Endothelial cell of umbilical vein (primary cell): ENCODE data around the gene CYBA. TPM values are rescaled to one million over a fixed set of nuclear protein-coding genes. Genes with fewer than 3 reads are reported as not detected.

ENCODE experiments used
- BruUV-seq: library from RNA; stranded (reverse); fragments of 400-500 nt; replicated peaks from 2 replicates; lab custom pipeline; 2021; lab: Mats Ljungman, UMichigan
- CTCF ChIA-PET: fragments of 300-600, 350-600 bp; sonication (Branson Sonifier 250); formaldehyde crosslinking; loops from one replicate; lab custom pipeline; 2021; ENCODE audit warnings: antibody characterized with exemption, inconsistent platforms; lab: Charles Lee
- POLR2A ChIA-PET: fragments of 300-600, 350-600 bp; sonication (Branson Sonifier 250); formaldehyde crosslinking; loops from one replicate; lab custom pipeline; 2021; ENCODE audit warnings: antibody characterized with exemption, inconsistent platforms; lab: Charles Lee
- DNase-seq: peaks from one replicate; pipeline ENCODE4 v3.0.0-alpha.2; 2011; ENCODE audit warnings: low read depth, low spot score
- FAIRE-seq: peaks from 2 replicates; lab custom pipeline; 2011; peaks lifted over from hg19 to GRCh38; lab: Jason Lieb, UNC
- H2AFZ ChIP-seq: 2 replicates; pipeline ENCODE4 v1.6.0; 2012; ENCODE audit warnings: low read depth, low read length, control low read depth, inconsistent platforms
- H3K27ac ChIP-seq: 2 replicates; pipeline ENCODE4 v1.5.1; 2011; ENCODE audit warnings: low read depth, mild to moderate bottlenecking, control low read depth, low read length, moderate library complexity; ENCODE audit not compliant: insufficient read depth
- H3K27me3 ChIP-seq, 2 experiments: 2 replicates each; pipeline versions ENCODE4 v1.6.0 to v1.6.1; 2011; ENCODE audit warnings: low read length in 2 of 2, mixed read lengths in 1 of 2; ENCODE audit not compliant: control insufficient read depth in 2 of 2, insufficient read depth in 2 of 2
- H3K36me3 ChIP-seq, 2 experiments: 2 replicates in 1 of 2; 3 replicates in 1 of 2; pipeline ENCODE4 v1.5.1; 2011; ENCODE audit warnings: low read length in 2 of 2, mild to moderate bottlenecking in 1 of 2, moderate library complexity in 1 of 2; ENCODE audit not compliant: control insufficient read depth in 2 of 2, insufficient read depth in 2 of 2; ENCODE audit errors: extremely low read depth in 1 of 2
- H3K4me1 ChIP-seq: 3 replicates; pipeline ENCODE4 v1.5.1; 2011; ENCODE audit warnings: mild to moderate bottlenecking, low read length; ENCODE audit not compliant: control insufficient read depth, insufficient read depth; ENCODE audit errors: extremely low read depth
- H3K4me2 ChIP-seq: 2 replicates; pipeline ENCODE4 v1.6.1; 2011; ENCODE audit warnings: low read length, control low read depth, mixed read lengths; ENCODE audit not compliant: insufficient read depth
- H3K4me3 ChIP-seq, 3 experiments: fragments of 200-600 bp in 1 of 3; sonication (generic), shearing (Covaris generic) in 1 of 3; replicated peaks in 1 of 3; 2 replicates each; pipeline ENCODE4 v1.5.1; 2011 to 2016; ENCODE audit warnings: control low read depth in 3 of 3, low read length in 3 of 3, mild to moderate bottlenecking in 2 of 3, inconsistent platforms in 1 of 3, low read depth in 1 of 3, moderate library complexity in 1 of 3; ENCODE audit not compliant: insufficient read depth in 1 of 3
- H3K79me2 ChIP-seq: 2 replicates; pipeline ENCODE4 v1.6.0; 2012; ENCODE audit warnings: low read length, inconsistent platforms; ENCODE audit not compliant: control insufficient read depth, insufficient read depth
- H3K9ac ChIP-seq: replicated peaks from 2 replicates; pipeline ENCODE3; 2011; ENCODE audit warnings: low read length, control low read depth; ENCODE audit not compliant: insufficient read depth; ENCODE audit errors: extremely low read depth
- H3K9me1 ChIP-seq: replicated peaks from 3 replicates; pipeline ENCODE4 v1.6.0; 2011; ENCODE audit warnings: mild to moderate bottlenecking, low read length; ENCODE audit not compliant: control insufficient read depth, insufficient read depth; ENCODE audit errors: extremely low read depth
- H3K9me3 ChIP-seq: replicated peaks from 2 replicates; pipeline ENCODE4 v1.5.1; 2012; ENCODE audit warnings: low read length, inconsistent platforms; ENCODE audit not compliant: control insufficient read depth, insufficient read depth
- H4K20me1 ChIP-seq: replicated peaks from 2 replicates; pipeline ENCODE3; 2011; ENCODE audit warnings: mild to moderate bottlenecking, low read length; ENCODE audit not compliant: control insufficient read depth, insufficient read depth; ENCODE audit errors: extremely low read depth
- EZH2 ChIP-seq: IDR thresholded peaks from 2 replicates; pipeline ENCODE4 v1.6.1; 2012; ENCODE audit warnings: borderline replicate concordance, low read depth, mild to moderate bottlenecking, moderate library complexity, low read length, inconsistent platforms; ENCODE audit not compliant: severe bottlenecking
- FOS ChIP-seq: IDR thresholded peaks from 2 replicates; pipeline ENCODE4 v1.6.1; 2011; ENCODE audit warnings: mild to moderate bottlenecking, low read length, moderate library complexity, borderline replicate concordance; ENCODE audit not compliant: insufficient read depth
- GATA2 ChIP-seq: IDR thresholded peaks from 2 replicates; pipeline ENCODE4 v1.7.0; 2011; ENCODE audit warnings: low read depth, mild to moderate bottlenecking, moderate library complexity, mixed read lengths, low read length; ENCODE audit not compliant: insufficient read length, insufficient read depth
- JUN ChIP-seq: IDR thresholded peaks from 2 replicates; pipeline ENCODE4 v1.6.1; 2011; ENCODE audit warnings: borderline replicate concordance, low read depth; ENCODE audit not compliant: insufficient read length, insufficient read depth
- MYC ChIP-seq: IDR thresholded peaks from one replicate; pipeline ENCODE4 v1.6.1; 2011; ENCODE audit warnings: mild to moderate bottlenecking, low read depth, low read length
- POLR2A ChIP-seq: IDR thresholded peaks from 2 replicates; pipeline ENCODE4 v1.6.1; 2012; ENCODE audit warnings: low read depth, mild to moderate bottlenecking, control low read depth, low read length
- POLR2AphosphoS5 ChIP-seq: IDR thresholded peaks from 2 replicates; pipeline ENCODE4 v1.6.1; 2012; ENCODE audit warnings: low read depth, mild to moderate bottlenecking, control low read depth, low read length, moderate library complexity; ENCODE audit not compliant: insufficient read depth
- dilution Hi-C: fragments of 300-500 bp; cut with MboI; formaldehyde crosslinking; loops from one replicate; pipeline ENCODE4 v1.15.0; 2019; ENCODE audit warnings: low sequenced_read_pairs; ENCODE audit not compliant: extremely low pct_ligation_motif_present
- intact Hi-C: fragments of 100-400 bp; cut with micrococcal nuclease; formaldehyde crosslinking; loops from one replicate; pipeline ENCODE4 v1.10.0; 2022
- polyA plus RNA-seq, 4 experiments: library from polyadenylated mRNA; depleted of rRNA in 3 of 4; stranded (reverse) in 3 of 4; unstranded in 1 of 4; fragments of >200 nt; gene quantifications; 2 replicates each; pipeline versions ENCODE4 v1.2.1 to v1.2.3, GENCODE V29; 2011 to 2012; ENCODE audit warnings: missing spikeins in 1 of 4
- total RNA-seq: library from RNA; stranded (reverse); gene quantifications from 2 replicates; pipeline ENCODE4 v1.2.3, GENCODE V29; 2021
- TF ChIP-seq, protein P1 (sequence below): IDR thresholded peaks from 2 replicates; pipeline ENCODE4 v1.6.1; 2011; ENCODE audit not compliant: insufficient read depth, insufficient read length
- TF ChIP-seq, protein P2 (sequence below), 2 donors: IDR thresholded peaks; 1 replicate in 1 of 2; 2 replicates in 1 of 2; pipeline ENCODE4 v1.5.1; 2011; ENCODE audit warnings: low read length in 2 of 2, mild to moderate bottlenecking in 2 of 2, moderate library complexity in 2 of 2, control low read depth in 1 of 2, inconsistent platforms in 1 of 2, low read depth in 1 of 2; ENCODE audit not compliant: insufficient read depth in 1 of 2; ENCODE audit errors: extremely low read depth in 1 of 2

The CYBA gene
- total and polyA plus RNA-seq, 2 donors (not counting 3 experiments of a cell fraction or from before 2014, with no cell fraction given): 37.0 to 77.3 TPM

DNA sequence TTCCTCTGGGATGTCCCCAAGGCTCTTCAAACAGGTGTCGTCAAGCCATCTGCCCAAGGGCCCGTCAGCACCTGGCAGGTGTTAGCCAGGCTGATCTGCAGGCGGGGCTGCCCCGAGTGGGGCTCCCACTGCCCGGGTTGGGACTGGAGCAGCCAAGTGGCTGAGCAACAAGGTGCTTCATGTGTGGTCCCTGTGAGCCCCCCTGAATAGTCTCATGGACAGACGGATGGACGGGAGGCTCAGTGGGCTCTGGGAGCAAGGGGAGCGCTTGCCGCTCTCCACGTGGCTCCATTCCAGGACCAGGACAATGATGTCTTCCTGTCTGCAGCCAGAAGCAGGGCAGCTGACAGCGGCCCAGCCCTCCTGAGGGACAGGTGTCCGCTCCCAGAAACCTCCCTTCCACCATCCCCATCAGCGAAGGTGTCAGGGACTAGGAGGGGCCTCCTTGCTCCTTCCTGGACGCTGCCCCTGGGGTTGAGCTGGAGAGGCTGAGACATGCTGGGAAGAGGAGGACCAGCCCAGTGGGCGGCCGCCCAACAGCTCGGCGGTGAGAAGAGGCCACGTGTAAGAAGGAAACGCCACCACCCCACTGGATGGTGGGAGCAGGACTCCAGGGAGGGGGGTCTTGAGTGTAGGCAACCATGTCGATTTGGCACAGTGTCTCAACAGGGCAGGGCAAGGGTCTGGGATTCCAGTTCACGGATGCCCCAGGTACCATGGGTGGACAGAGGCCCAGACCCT lies 25.8 kb upstream of the CYBA start:
- Histone ChIP-seq H4K20me1 (no peaks in the 10 kb centered on the region), H3K79me2 (no peaks in the 10 kb centered on the region), H3K4me2 (no peak overlapping the region), H3K36me3 (peaks cover 0 to 2% of the 10 kb centered on the region in 2 experiments), H3K9me3 (no peaks in the 10 kb centered on the region), H3K9ac (no peak overlapping the region), H3K4me3 (no peak overlapping the region), H3K27me3 (no peaks in the 10 kb centered on the region), H3K27ac (no peak overlapping the region), H3K9me1 (no peaks in the 10 kb centered on the region), H2AFZ (no peak overlapping the region), H3K4me1 (peaks cover 1% of the 10 kb centered on the region)
- intact Hi-C loops (no loop called here), dilution Hi-C loops (no loop called here)
- no TSS peak for BruUV-seq
- ChIA-PET POLR2A (no interaction called here), CTCF (interaction anchor here (1.7 kb wide), 1 partner anchor 12 kb away, joined by 5 read pairs; no protein-coding TSS in a partner anchor)
- FAIRE-seq: no peak
- DNase-seq: no peak
- TF ChIP-seq, protein P1, sequence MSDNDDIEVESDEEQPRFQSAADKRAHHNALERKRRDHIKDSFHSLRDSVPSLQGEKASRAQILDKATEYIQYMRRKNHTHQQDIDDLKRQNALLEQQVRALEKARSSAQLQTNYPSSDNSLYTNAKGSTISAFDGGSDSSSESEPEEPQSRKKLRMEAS: no peak
- no peak for TF ChIP-seq FOS
- no peak for TF ChIP-seq POLR2AphosphoS5
- TF ChIP-seq GATA2: no peak
- TF ChIP-seq, protein P2, sequence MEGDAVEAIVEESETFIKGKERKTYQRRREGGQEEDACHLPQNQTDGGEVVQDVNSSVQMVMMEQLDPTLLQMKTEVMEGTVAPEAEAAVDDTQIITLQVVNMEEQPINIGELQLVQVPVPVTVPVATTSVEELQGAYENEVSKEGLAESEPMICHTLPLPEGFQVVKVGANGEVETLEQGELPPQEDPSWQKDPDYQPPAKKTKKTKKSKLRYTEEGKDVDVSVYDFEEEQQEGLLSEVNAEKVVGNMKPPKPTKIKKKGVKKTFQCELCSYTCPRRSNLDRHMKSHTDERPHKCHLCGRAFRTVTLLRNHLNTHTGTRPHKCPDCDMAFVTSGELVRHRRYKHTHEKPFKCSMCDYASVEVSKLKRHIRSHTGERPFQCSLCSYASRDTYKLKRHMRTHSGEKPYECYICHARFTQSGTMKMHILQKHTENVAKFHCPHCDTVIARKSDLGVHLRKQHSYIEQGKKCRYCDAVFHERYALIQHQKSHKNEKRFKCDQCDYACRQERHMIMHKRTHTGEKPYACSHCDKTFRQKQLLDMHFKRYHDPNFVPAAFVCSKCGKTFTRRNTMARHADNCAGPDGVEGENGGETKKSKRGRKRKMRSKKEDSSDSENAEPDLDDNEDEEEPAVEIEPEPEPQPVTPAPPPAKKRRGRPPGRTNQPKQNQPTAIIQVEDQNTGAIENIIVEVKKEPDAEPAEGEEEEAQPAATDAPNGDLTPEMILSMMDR (IDR thresholded peaks at IDR 0.05; ENCODE audit: extremely low read depth in 1 of 2, insufficient read depth in 1 of 2, low read depth in 1 of 2, low read length in 2 of 2): no peak
- TF ChIP-seq JUN: no peak
- TF ChIP-seq POLR2A: no peak
- TF ChIP-seq MYC: no peak
- TF ChIP-seq EZH2: no peak
